Subcutaneous abdominal adipose tissue (tissue), 5 donors: ENCODE data around the gene TNFRSF13B.
"Not testable (repeated sequence)": the region's sequence is repeated elsewhere in the genome, so short reads cannot be mapped to it uniquely, and the experiment has no call there.

Source experiments
- H3K27ac ChIP-seq: one replicate; pipeline ENCODE4 v1.7.0; 2013; ENCODE audit warnings: low read depth, mild to moderate bottlenecking, inconsistent platforms, low read length, moderate library complexity
- H3K27me3 ChIP-seq, 5 donors: one replicate each; pipeline ENCODE4 v1.7.0; 2013; ENCODE audit warnings: low read length in 5 of 5, inconsistent platforms in 1 of 5; ENCODE audit not compliant: control insufficient read depth in 5 of 5, insufficient read depth in 4 of 5
- H3K36me3 ChIP-seq, 5 donors: one replicate each; pipeline ENCODE4 v1.7.0; 2013; ENCODE audit warnings: low read length in 5 of 5; ENCODE audit not compliant: control insufficient read depth in 5 of 5, insufficient read depth in 5 of 5
- H3K4me1 ChIP-seq, 5 donors: one replicate each; pipeline ENCODE4 v1.7.0; 2013; ENCODE audit warnings: low read length in 5 of 5, mild to moderate bottlenecking in 3 of 5, moderate library complexity in 1 of 5; ENCODE audit not compliant: control insufficient read depth in 5 of 5, insufficient read depth in 5 of 5
- H3K4me3 ChIP-seq, 5 donors: one replicate each; pipeline ENCODE4 v1.7.0; 2013; ENCODE audit warnings: low read length in 5 of 5, low read depth in 1 of 5
- H3K9ac ChIP-seq, 5 donors: one replicate each; pipeline ENCODE4 v1.7.0; 2013; ENCODE audit warnings: low read length in 5 of 5, mild to moderate bottlenecking in 4 of 5, moderate library complexity in 3 of 5
- H3K9me3 ChIP-seq, 5 donors: one replicate each; pipeline ENCODE4 v1.7.0; 2013; ENCODE audit warnings: low read length in 5 of 5; ENCODE audit not compliant: control insufficient read depth in 5 of 5
- donor health status: healthy.
- donor health status: healthy.
- donor health status: healthy.
- donor health status: healthy.
- donor health status: healthy.

Gene TNFRSF13B

DNA sequence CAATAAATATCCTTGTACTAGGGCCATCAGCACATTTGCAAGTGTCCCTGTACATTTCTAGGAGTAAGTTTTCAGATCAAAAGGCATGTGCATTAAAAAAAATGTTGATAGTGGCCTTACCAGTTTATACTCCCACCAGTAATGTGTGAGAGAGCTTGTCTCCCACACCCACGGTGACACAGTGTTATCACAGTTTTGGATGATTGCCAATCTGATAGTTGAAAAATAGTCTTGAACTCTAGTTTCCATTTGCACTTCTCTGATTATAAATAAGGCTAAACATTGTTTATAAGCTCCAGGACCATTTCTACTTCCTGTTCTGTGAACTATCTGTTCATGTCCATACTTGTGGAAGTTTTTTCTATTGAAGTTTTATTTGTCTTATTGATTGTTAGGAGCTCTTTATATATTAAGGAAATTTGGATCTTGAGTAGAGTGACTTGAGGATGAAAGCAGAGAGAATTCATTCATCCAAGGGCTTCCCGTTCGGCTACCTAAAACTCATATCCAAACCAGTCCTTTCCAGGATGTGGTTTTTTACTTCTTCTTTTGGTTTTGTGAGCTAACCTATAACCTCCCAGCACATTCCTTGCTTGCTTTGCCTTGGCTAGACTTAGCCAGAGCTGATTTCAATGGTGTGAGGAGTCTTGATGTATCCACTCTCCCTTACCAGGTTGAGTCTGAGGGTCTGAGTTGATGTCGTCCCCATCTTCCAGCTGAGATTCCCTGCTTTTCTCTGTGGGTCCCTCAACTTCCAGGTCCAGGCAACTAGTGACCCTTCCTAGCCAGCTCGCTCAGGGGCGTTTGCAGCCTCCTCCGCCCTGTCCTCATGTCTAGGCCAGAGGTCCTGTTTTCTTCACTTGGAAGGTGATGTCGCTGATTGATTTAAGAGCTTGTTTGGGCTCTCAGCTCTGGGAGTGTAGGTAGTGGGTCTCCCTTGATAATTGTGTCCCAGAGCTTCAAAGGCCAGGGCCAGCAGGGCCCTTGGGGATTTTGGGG is 44.6 kb upstream of the TNFRSF13B start:
- not testable (repeated sequence) for H3K27ac ChIP-seq, H3K4me3 ChIP-seq, H3K9ac ChIP-seq, H3K9me3 ChIP-seq, H3K36me3 ChIP-seq, H3K4me1 ChIP-seq, H3K27me3 ChIP-seq

DNA sequence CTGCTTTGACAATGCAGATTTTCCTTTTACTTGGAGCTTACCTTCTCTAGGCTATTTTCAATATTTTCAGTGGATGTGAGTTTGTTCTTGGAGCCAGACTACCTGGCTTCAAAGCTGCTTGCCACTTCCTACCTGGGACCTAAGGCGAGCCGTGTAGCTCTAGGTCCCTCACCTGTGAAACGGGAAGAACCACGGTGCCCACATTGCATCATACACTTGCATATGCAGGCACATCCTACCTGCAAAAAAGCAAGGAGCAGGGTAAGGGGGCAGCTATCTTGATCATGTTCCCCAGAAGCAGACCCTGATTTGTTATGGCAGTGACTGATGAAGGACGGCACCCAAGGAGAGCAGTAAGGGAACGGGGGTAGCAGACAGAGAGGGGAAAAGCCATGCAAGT is 43.3 kb upstream of the TNFRSF13B start:
- no peak overlapping the region for H3K27ac ChIP-seq
- H3K9ac ChIP-seq = no peak overlapping the region
- H3K9me3 ChIP-seq = no peaks in the 10 kb centered on the region
- peaks cover 0 to 6% (median 3%) of the 10 kb centered on the region in 5 donors for H3K4me1 ChIP-seq
- H3K36me3 ChIP-seq = no peaks in the 10 kb centered on the region
- H3K27me3 ChIP-seq = no peaks in the 10 kb centered on the region
- no peak overlapping the region for H3K4me3 ChIP-seq

DNA sequence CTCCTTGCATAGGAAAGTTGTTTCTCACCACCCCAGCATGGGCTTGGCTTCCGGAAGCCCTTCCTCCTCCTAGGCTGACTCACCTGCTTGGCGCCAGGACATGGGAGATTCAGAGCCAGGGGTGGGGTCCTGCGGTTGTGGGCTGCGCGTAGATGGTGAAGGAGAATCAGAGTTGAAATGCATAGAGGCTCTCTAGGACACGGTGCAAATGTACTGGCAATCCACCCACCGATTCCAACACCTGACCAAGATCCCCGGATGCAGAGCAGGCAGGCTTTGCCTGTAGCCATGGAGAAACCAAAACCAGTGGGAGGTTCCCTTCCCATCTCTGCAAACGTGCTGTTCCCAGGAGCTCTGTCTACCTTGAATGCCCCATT is 42.8 kb upstream of the TNFRSF13B start:
- H3K27ac ChIP-seq, H3K36me3 ChIP-seq, H3K4me3 ChIP-seq, H3K27me3 ChIP-seq, H3K9me3 ChIP-seq, H3K4me1 ChIP-seq, H3K9ac ChIP-seq: not testable (repeated sequence)

DNA sequence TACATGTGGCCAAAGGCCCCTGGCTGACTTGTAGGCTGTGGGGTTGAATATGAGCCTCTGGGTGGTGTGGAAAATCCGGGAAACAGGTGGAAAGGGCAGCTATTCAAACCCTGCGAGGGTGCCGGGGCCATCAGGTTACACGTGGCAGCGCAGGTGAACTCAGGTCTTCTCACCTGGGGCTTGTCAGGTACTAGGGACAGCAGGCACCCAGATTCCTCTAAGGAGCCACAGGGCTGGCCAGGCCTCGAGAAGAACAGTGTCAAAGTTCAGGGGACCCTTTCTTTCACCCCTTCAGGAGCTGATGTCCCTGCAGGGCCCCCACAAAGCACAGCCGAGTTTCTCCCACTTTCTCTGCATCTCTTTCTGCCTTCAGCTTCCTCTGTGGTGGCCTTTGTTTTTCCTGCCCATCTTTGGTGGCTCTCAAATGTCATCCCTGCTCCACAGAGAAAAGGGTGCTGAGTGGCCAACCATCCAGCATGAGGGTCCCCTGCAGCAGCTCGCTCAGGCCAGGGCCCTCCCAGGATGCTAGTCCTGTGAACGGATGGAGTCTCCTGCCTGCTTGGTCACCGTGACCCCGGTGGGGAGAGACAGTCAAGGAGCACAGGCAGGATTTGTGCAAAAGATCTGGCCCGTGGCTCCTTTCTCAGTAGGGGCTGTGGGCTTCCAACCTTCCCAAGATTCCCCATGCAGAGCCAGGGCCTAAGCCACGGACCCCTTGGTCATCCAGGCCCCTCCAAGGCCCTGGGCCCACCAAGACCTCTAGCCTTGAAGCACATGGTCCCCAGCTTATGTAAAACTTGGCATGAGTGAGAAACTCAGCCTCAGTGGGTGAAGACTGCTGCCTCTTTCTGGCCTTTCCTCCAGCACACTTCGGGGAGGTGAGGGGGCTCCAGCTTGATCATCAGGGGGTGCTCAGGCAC is 42.2 kb upstream of the TNFRSF13B start:
- not testable (repeated sequence) for H3K9me3 ChIP-seq, H3K36me3 ChIP-seq, H3K27ac ChIP-seq, H3K4me1 ChIP-seq, H3K27me3 ChIP-seq, H3K4me3 ChIP-seq, H3K9ac ChIP-seq

DNA sequence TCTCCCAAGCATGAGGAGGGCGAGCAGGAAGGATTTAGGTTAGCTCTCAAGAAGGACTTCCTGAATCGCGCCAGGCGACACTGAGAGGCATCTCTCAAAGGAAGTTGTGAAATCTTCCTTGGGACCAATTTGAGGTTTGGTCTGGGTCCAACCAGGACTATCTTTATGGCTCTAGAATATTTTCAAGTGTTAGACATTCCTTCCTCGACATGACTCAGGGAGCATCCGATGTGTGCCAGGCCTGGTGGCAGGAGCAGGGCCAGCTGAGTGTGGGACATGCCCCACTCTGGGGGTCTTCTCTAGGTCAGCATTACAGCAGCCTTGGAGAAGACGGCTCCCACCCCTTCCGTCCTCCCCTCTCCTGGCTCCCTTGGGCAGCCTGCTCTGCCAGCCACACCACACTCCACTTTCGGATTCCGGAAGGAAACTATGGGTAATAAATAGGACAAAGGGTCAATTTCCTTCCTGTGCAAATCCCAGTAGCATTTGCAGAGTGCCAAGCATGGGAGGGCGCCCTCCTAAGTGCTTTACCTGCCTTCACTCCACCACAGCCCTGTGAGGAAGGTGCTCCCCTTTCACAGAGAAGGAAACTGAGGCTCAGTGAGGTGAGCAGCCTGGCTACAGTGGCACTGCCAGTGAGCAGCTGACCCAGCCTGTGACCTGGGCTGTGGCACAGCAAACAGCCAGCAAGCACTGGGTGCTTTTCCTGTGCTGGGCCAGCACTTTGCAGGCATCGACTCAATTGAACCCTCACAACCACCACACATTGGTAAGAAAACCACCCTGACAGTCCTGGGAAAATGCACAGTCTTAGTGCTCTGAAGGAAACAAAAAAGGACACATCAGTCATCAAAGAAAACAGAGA is 39.4 kb upstream of the TNFRSF13B start:
- not testable (repeated sequence) for H3K4me1 ChIP-seq, H3K9ac ChIP-seq, H3K27ac ChIP-seq, H3K36me3 ChIP-seq, H3K27me3 ChIP-seq, H3K4me3 ChIP-seq, H3K9me3 ChIP-seq

DNA sequence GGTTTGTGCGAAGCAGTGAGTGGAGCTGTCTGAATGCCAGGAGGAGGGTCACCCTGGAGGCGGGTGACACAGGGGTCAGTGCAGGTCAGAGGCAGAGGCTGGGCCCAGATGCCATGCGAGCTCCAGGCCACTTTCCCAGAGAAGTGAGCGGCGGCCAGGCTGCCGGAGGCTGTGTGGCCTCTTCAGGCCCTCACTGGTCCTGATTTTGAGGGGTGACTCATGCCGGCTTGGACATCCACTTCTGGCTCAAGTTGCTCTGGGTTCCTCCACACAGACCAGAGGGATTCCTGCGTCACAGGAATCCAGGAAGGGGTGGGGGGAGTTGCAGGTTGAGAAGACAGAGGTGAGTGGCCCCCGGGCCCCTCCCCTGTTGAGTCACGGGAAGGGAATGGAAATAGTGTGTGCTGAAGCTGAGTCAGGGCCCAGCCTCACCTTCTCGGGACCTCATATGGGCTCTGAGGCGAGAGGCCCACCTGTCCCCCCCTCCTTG is 38.7 kb upstream of the TNFRSF13B start:
- not testable (repeated sequence) for H3K27me3 ChIP-seq, H3K9me3 ChIP-seq, H3K4me1 ChIP-seq, H3K4me3 ChIP-seq, H3K36me3 ChIP-seq, H3K9ac ChIP-seq, H3K27ac ChIP-seq

DNA sequence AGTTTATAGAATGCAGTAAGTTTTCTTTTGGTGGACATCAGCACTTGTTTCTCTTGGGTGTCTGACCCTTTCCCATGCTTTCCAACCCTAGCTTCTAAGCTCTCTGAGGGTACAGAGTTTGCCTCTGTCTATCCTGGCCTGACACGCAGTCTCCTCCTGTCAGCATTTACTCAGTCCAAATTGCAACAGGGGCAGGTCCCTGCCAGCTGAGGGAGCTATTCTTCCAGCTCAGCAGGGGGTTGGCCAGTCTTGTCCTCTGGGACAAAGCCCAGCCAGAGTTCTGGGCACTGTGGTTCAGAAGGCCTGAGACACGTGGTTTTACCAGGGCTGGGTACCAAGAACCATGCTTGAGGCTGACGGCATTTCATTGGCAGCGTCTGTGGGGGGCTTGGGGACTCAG is 38.1 kb upstream of the TNFRSF13B start:
- not testable (repeated sequence) for H3K27me3 ChIP-seq

DNA sequence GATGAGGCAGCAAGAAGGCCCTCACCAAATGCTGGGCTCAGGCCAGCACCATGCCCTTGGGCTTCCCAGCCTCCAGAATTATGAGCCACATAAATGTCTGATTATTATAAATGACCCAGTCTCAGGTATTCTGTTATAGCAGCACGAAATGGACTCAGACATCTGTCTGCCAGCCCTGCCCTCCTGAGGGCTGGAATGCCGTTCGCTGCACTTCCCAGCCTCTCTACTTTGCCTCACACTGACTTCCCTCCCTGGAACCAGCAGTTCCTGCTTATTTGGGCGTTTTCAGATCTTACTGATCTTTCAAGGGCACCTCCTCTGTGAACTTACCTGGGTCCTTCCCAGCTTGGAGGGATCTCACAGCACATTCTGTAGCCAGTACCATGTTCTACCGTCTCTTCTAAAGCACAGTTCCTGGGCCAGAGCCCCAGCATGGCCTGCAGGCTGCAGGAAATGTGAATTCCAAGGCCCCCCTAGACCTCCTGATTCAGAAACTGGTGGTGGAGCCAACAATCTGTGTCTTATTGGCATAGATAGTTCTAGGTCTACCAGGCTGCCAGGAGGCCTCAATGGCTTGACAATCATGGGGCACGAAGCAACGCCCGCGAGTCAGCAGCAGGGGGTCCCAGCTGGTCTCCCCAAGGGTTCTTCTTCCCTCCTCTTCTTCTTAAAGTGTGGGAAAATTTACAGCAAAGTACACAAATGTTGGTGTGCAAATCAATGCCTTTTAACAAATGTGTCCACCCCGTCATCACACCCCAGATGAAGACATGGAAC is 36.9 kb upstream of the TNFRSF13B start:
- H3K4me1 ChIP-seq, H3K27me3 ChIP-seq, H3K36me3 ChIP-seq, H3K27ac ChIP-seq, H3K9me3 ChIP-seq, H3K9ac ChIP-seq, H3K4me3 ChIP-seq: not testable (repeated sequence)

More for the DNA sequence above, 38.1 kb upstream of the TNFRSF13B start:
- H3K9ac ChIP-seq, H3K4me3 ChIP-seq, H3K4me1 ChIP-seq, H3K27ac ChIP-seq, H3K9me3 ChIP-seq, H3K36me3 ChIP-seq: not testable (repeated sequence)

DNA sequence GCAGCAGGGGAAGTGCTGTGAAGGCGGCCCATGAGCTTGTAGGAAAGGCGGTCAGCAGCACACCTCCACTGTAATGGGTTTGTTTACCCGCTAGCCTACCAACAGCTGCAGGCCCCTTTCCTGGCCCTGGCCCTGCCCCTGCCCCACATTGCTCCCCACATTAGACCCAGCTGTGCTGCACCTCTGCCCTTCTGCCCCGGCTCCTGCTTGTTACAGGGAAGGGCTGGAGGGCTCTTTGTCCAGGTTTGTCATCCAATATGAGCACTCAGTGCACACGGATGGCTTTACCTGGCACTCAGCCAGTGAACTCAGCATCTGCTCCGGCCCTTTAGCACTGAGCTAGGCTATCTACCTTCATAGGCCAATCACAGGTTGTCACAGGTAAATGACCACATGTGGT is 36.0 kb upstream of the TNFRSF13B start:
- not testable (repeated sequence) for H3K27ac ChIP-seq, H3K4me1 ChIP-seq, H3K9ac ChIP-seq, H3K27me3 ChIP-seq, H3K9me3 ChIP-seq, H3K4me3 ChIP-seq, H3K36me3 ChIP-seq
